IMR-90 (cell line): Measurements from ENCODE around the gene PYROXD2.

ENCODE experiments used
- CEBPB ChIP-seq: IDR thresholded peaks from 2 replicates; pipeline ENCODE4 v1.6.1; 2012; ENCODE audit warnings: low read depth, low read length, improper control_type of control experiment
- CTCF ChIP-seq: conservative IDR thresholded peaks from 2 replicates; pipeline ENCODE4 v1.5.1; 2012; ENCODE audit warnings: mild to moderate bottlenecking, low read depth, low read length, improper control_type of control experiment
- RCOR1 ChIP-seq: IDR thresholded peaks from 2 replicates; pipeline ENCODE4 v1.6.1; 2012; ENCODE audit warnings: mild to moderate bottlenecking, low read length, improper control_type of control experiment; ENCODE audit not compliant: insufficient replicate concordance

GRCh38 chr10:98403812-98404504, 11.0 kb downstream of the PYROXD2 start:
- no peak for TF ChIP-seq CTCF
- TF ChIP-seq RCOR1: no peak
- no peak for TF ChIP-seq CEBPB
